HepG2 (cell line): Measurements from ENCODE around the gene RMI1. TPM values are rescaled to one million over a fixed set of nuclear protein-coding genes. Genes with fewer than 3 reads are reported as not detected.

Experiments
- BORCS8-MEF2B ChIP-seq: sonication (generic); formaldehyde crosslinking; IDR thresholded peaks from 2 replicates; pipeline ENCODE4 v1.8.0; 2022; ENCODE audit warnings: mild to moderate bottlenecking, missing genetic modification reagents
- CAMTA2 ChIP-seq: sonication (generic); formaldehyde crosslinking; IDR thresholded peaks from 2 replicates; pipeline ENCODE4 v1.4.0; 2020; ENCODE audit warnings: mild to moderate bottlenecking, missing genetic modification reagents, borderline replicate concordance
- EP300 ChIP-seq, 3 experiments: sonication (generic) in 1 of 3; formaldehyde crosslinking in 1 of 3; IDR thresholded peaks; 2 replicates each; pipeline versions ENCODE4 v1.5.1 to v1.6.1; 2011 to 2020; ENCODE audit warnings: low read depth in 2 of 3, low read length in 2 of 3, borderline replicate concordance in 1 of 3, improper control_type of control experiment in 1 of 3, mild to moderate bottlenecking in 1 of 3, missing genetic modification reagents in 1 of 3, moderate library complexity in 1 of 3
- HNF4G ChIP-seq, 2 experiments: sonication (generic) in 1 of 2; formaldehyde crosslinking in 1 of 2; IDR thresholded peaks; 2 replicates each; pipeline versions ENCODE4 v1.4.0 to v1.6.1; 2011 to 2020; ENCODE audit warnings: borderline replicate concordance in 2 of 2, low read depth in 2 of 2, mild to moderate bottlenecking in 2 of 2, low read length in 1 of 2, missing genetic modification reagents in 1 of 2, moderate library complexity in 1 of 2
- JUN ChIP-seq: sonication (generic); formaldehyde crosslinking; IDR thresholded peaks from 2 replicates; pipeline ENCODE4 v1.4.0; 2020; ENCODE audit warnings: mild to moderate bottlenecking, missing genetic modification reagents
- MTA1 ChIP-seq: sonication (generic); formaldehyde crosslinking; IDR thresholded peaks from 2 replicates; pipeline ENCODE4 v1.4.0; 2020; ENCODE audit warnings: missing genetic modification reagents, mild to moderate bottlenecking, borderline replicate concordance
- MTF1 ChIP-seq: sonication (generic); formaldehyde crosslinking; IDR thresholded peaks from 2 replicates; pipeline ENCODE4 v1.5.0; 2020; ENCODE audit warnings: missing genetic modification reagents
- ZNF124 ChIP-seq: sonication (generic); formaldehyde crosslinking; IDR thresholded peaks from 2 replicates; pipeline ENCODE4 v1.4.0; 2020; ENCODE audit warnings: missing genetic modification reagents
- ZNF441 ChIP-seq: sonication (generic); formaldehyde crosslinking; IDR thresholded peaks from 2 replicates; pipeline ENCODE4 v1.7.0; 2021; ENCODE audit warnings: missing genetic modification reagents, borderline replicate concordance
- ZNF547 ChIP-seq: sonication (generic); formaldehyde crosslinking; IDR thresholded peaks from 2 replicates; pipeline ENCODE4 v1.5.1; 2020; ENCODE audit warnings: mild to moderate bottlenecking, missing genetic modification reagents
- ZNF629 ChIP-seq: sonication (generic); formaldehyde crosslinking; conservative IDR thresholded peaks from 2 replicates; pipeline ENCODE4 v1.5.0; 2020; ENCODE audit warnings: missing genetic modification reagents
- polyA plus RNA-seq, 8 experiments: library from polyadenylated mRNA; depleted of rRNA in 3 of 8; stranded (reverse) in 7 of 8; unstranded in 1 of 8; fragments of >200 nt; fragmentation: Illumina TruSeq in 4 of 8; extraction: Trizol in 4 of 8; gene quantifications; 2 replicates each; pipeline versions ENCODE4 v1.2.1 to v1.2.3, GENCODE V29; 2011 to 2016; ENCODE audit warnings: low read depth in 4 of 8, missing spikeins in 1 of 8, mixed read lengths in 1 of 8; ENCODE audit not compliant: insufficient read depth in 1 of 8
- total RNA-seq, 5 experiments: library from RNA; depleted of rRNA; stranded (reverse); fragments of >200 nt; fragmentation: Illumina TruSeq; extraction: Trizol; gene quantifications; 2 replicates each; pipeline ENCODE4 v1.2.3, GENCODE V29; 2016; ENCODE audit warnings: low read depth in 1 of 5
- TF ChIP-seq, protein P1 (sequence below): sonication (generic); formaldehyde crosslinking; IDR thresholded peaks from 2 replicates; pipeline ENCODE4 v1.9.0; 2021; ENCODE audit warnings: mild to moderate bottlenecking, missing genetic modification reagents
- TF ChIP-seq, protein P2 (sequence below): sonication (generic); formaldehyde crosslinking; IDR thresholded peaks from 2 replicates; pipeline ENCODE4 v1.5.0; 2020; ENCODE audit warnings: missing genetic modification reagents, mild to moderate bottlenecking, borderline replicate concordance
- TF ChIP-seq, protein P3 (sequence below): sonication (generic); formaldehyde crosslinking; IDR thresholded peaks from 2 replicates; pipeline ENCODE4 v1.4.0; 2020; ENCODE audit warnings: missing genetic modification reagents

Gene RMI1
- total and polyA plus RNA-seq, 2 of the 13 experiments (the other 11 are each of a cell fraction or from before 2014, with no cell fraction given), result 0.54 to 3.7 TPM

DNA sequence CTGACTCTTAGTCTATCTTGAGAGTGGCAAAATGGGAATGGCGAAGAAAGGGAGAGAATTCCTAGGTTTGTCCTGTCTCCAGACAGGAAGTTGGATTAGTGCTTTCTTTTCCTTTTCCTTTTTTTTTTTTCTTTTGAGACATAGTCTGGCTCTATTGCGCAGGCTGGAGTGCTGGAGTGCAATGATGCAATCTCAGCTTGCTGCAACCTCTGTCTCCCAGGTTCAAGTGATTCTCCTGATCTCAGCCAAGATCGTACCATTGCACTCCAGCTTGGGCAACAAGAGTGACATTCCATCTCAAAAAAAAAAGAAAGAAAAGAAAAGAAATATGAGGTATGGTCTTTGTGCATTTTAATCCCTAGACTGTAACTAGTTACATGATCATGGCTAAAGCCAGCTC, 46.8 kb upstream of the RMI1 start (continued):
- TF ChIP-seq, protein P1, sequence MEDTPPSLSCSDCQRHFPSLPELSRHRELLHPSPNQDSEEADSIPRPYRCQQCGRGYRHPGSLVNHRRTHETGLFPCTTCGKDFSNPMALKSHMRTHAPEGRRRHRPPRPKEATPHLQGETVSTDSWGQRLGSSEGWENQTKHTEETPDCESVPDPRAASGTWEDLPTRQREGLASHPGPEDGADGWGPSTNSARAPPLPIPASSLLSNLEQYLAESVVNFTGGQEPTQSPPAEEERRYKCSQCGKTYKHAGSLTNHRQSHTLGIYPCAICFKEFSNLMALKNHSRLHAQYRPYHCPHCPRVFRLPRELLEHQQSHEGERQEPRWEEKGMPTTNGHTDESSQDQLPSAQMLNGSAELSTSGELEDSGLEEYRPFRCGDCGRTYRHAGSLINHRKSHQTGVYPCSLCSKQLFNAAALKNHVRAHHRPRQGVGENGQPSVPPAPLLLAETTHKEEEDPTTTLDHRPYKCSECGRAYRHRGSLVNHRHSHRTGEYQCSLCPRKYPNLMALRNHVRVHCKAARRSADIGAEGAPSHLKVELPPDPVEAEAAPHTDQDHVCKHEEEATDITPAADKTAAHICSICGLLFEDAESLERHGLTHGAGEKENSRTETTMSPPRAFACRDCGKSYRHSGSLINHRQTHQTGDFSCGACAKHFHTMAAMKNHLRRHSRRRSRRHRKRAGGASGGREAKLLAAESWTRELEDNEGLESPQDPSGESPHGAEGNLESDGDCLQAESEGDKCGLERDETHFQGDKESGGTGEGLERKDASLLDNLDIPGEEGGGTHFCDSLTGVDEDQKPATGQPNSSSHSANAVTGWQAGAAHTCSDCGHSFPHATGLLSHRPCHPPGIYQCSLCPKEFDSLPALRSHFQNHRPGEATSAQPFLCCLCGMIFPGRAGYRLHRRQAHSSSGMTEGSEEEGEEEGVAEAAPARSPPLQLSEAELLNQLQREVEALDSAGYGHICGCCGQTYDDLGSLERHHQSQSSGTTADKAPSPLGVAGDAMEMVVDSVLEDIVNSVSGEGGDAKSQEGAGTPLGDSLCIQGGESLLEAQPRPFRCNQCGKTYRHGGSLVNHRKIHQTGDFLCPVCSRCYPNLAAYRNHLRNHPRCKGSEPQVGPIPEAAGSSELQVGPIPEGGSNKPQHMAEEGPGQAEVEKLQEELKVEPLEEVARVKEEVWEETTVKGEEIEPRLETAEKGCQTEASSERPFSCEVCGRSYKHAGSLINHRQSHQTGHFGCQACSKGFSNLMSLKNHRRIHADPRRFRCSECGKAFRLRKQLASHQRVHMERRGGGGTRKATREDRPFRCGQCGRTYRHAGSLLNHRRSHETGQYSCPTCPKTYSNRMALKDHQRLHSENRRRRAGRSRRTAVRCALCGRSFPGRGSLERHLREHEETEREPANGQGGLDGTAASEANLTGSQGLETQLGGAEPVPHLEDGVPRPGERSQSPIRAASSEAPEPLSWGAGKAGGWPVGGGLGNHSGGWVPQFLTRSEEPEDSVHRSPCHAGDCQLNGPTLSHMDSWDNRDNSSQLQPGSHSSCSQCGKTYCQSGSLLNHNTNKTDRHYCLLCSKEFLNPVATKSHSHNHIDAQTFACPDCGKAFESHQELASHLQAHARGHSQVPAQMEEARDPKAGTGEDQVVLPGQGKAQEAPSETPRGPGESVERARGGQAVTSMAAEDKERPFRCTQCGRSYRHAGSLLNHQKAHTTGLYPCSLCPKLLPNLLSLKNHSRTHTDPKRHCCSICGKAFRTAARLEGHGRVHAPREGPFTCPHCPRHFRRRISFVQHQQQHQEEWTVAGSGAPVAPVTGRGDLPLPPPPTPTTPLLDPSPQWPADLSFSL, result no peak
- TF ChIP-seq, protein P2, sequence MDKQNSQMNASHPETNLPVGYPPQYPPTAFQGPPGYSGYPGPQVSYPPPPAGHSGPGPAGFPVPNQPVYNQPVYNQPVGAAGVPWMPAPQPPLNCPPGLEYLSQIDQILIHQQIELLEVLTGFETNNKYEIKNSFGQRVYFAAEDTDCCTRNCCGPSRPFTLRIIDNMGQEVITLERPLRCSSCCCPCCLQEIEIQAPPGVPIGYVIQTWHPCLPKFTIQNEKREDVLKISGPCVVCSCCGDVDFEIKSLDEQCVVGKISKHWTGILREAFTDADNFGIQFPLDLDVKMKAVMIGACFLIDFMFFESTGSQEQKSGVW (CRISPR knock-in tag), result no peak
- TF ChIP-seq ZNF547 (no peak), EP300 (IDR thresholded peaks at IDR 0.05; ENCODE audit: low read depth in 2 of 2, low read length in 2 of 2) (0 out of 4 replicates have a peak, but pooled peaks of 1 of the 2 experiments have one; percentile 9), EP300 (CRISPR knock-in tag; IDR thresholded peaks at IDR 0.05; ENCODE audit: borderline replicate concordance) (no peak), MTA1 (CRISPR knock-in tag) (no peak), ZNF629 (CRISPR knock-in tag) (no peak), JUN (CRISPR knock-in tag) (no peak), BORCS8-MEF2B (no peak), ZNF124 (CRISPR knock-in tag) (no peak), HNF4G (IDR thresholded peaks at IDR 0.05; ENCODE audit: borderline replicate concordance, low read depth, low read length) (no peak), HNF4G (CRISPR knock-in tag; IDR thresholded peaks at IDR 0.05; ENCODE audit: borderline replicate concordance, low read depth) (no peak), ZNF441 (CRISPR knock-in tag) (no peak), MTF1 (no peak), CAMTA2 (no peak)
- TF ChIP-seq, protein P3, sequence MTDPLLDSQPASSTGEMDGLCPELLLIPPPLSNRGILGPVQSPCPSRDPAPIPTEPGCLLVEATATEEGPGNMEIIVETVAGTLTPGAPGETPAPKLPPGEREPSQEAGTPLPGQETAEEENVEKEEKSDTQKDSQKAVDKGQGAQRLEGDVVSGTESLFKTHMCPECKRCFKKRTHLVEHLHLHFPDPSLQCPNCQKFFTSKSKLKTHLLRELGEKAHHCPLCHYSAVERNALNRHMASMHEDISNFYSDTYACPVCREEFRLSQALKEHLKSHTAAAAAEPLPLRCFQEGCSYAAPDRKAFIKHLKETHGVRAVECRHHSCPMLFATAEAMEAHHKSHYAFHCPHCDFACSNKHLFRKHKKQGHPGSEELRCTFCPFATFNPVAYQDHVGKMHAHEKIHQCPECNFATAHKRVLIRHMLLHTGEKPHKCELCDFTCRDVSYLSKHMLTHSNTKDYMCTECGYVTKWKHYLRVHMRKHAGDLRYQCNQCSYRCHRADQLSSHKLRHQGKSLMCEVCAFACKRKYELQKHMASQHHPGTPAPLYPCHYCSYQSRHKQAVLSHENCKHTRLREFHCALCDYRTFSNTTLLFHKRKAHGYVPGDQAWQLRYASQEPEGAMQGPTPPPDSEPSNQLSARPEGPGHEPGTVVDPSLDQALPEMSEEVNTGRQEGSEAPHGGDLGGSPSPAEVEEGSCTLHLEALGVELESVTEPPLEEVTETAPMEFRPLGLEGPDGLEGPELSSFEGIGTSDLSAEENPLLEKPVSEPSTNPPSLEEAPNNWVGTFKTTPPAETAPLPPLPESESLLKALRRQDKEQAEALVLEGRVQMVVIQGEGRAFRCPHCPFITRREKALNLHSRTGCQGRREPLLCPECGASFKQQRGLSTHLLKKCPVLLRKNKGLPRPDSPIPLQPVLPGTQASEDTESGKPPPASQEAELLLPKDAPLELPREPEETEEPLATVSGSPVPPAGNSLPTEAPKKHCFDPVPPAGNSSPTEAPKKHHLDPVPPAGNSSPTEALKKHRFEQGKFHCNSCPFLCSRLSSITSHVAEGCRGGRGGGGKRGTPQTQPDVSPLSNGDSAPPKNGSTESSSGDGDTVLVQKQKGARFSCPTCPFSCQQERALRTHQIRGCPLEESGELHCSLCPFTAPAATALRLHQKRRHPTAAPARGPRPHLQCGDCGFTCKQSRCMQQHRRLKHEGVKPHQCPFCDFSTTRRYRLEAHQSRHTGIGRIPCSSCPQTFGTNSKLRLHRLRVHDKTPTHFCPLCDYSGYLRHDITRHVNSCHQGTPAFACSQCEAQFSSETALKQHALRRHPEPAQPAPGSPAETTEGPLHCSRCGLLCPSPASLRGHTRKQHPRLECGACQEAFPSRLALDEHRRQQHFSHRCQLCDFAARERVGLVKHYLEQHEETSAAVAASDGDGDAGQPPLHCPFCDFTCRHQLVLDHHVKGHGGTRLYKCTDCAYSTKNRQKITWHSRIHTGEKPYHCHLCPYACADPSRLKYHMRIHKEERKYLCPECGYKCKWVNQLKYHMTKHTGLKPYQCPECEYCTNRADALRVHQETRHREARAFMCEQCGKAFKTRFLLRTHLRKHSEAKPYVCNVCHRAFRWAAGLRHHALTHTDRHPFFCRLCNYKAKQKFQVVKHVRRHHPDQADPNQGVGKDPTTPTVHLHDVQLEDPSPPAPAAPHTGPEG (CRISPR knock-in tag), result no peak
